ENCODE results near the gene POP4. TPM values are rescaled to one million over a fixed set of nuclear protein-coding genes. Genes with fewer than 3 reads are reported as not detected.
"Not testable (repeated sequence)": the region's sequence is repeated elsewhere in the genome, so short reads cannot be mapped to it uniquely, and the experiment has no call there.

The POP4 gene, protein sequence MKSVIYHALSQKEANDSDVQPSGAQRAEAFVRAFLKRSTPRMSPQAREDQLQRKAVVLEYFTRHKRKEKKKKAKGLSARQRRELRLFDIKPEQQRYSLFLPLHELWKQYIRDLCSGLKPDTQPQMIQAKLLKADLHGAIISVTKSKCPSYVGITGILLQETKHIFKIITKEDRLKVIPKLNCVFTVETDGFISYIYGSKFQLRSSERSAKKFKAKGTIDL
- total RNA-seq, result 52.6 and 52.7 TPM in 2 replicates
- long read RNA-seq, transcript POP4-202 (7 exons, 3,385 nt), result major isoform, 65 of 80 reads
- long read RNA-seq, partial matches to known transcripts, result 1 of 80 reads
- long read RNA-seq, other reads (novel, unspliced or antisense), result 14 of 80 reads

DNA sequence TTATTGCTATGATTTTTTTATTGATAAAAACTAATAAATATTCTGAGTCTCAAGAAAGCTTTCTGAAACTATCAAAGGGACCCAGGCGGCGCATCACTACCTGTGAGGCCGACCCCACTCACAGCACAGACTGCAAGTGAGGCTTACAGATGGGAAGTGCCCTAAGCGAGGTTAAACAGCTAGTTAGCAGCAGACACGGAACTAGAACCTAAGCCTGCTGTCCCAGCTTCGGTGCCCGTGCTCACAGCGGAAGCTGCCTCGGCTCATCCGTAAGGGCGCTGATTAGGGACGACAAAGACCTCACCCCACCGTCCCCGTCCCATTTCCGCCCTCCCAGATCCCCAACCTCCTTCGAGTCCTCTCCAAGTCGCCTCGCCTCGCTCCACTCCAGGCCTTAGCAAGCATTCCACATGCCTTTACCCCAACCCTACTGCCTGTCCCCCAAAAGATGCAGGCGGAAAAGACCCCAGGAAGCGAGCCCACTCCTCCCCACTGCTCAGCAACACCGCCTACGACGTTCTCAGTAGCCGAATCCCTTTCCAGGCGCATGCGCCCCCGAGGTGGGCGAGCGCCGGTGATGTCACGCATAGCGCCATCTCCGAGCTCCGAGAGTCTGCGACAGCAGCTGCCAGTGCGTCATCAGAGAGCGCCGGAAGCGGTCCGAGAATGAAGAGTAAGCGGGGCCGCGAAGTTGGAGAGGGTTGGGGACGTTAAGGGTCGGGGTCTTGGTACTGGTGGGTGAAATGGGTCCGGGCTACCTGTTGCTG, at the start of gene POP4:
Gene POP4 (plus strand): TSS at position 631 of the 767 bp plus-strand sequence. CDS start 36 bp downstream, at position 667.
- H3K4me3 Mint-ChIP-seq (ENCODE audit: low read depth), result peak within 1 kb of the TSS; percentile 100
- H3K36me3 Mint-ChIP-seq (ENCODE audit: insufficient read depth), result peaks cover 3% of the 10 kb centered on the region
- TF ChIP-seq, protein P1, sequence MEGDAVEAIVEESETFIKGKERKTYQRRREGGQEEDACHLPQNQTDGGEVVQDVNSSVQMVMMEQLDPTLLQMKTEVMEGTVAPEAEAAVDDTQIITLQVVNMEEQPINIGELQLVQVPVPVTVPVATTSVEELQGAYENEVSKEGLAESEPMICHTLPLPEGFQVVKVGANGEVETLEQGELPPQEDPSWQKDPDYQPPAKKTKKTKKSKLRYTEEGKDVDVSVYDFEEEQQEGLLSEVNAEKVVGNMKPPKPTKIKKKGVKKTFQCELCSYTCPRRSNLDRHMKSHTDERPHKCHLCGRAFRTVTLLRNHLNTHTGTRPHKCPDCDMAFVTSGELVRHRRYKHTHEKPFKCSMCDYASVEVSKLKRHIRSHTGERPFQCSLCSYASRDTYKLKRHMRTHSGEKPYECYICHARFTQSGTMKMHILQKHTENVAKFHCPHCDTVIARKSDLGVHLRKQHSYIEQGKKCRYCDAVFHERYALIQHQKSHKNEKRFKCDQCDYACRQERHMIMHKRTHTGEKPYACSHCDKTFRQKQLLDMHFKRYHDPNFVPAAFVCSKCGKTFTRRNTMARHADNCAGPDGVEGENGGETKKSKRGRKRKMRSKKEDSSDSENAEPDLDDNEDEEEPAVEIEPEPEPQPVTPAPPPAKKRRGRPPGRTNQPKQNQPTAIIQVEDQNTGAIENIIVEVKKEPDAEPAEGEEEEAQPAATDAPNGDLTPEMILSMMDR (IDR thresholded peaks at IDR 0.05; ENCODE audit: unreplicated experiment), result no peak
- peaks cover 12% of the 10 kb centered on the region for H3K4me1 Mint-ChIP-seq (ENCODE audit: low read depth)
- DNase-seq (ENCODE audit: low spot score, unreplicated experiment), result peak; percentile 91
- peak within 1 kb of the TSS; percentile 99 for H3K27ac Mint-ChIP-seq
- H3K9me3 Mint-ChIP-seq (ENCODE audit: low read depth), result no peaks in the 10 kb centered on the region
- no peaks in the 10 kb centered on the region for H3K27me3 Mint-ChIP-seq

DNA sequence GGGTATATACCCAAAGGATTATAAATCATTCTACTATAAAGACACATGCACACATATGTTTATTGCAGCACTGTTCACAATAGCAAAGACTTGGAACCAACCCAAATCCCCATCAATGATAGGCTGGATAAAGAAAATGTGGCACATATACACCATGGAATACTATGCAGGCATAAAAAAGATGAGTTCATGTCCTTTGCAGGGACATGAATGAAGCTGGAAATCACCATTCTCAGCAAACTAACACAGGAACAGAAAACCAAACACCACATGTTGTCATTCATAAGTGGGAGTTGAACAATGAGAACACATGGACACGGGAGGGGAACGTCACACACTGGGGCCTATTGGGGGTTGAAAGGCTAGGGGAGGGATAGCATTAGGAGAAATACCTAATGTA, 47.0 kb upstream of the POP4 start:
- H3K4me1 Mint-ChIP-seq (ENCODE audit: low read depth); H3K4me3 Mint-ChIP-seq (ENCODE audit: low read depth); DNase-seq (ENCODE audit: low spot score, unreplicated experiment); H3K36me3 Mint-ChIP-seq (ENCODE audit: insufficient read depth); H3K27ac Mint-ChIP-seq: not testable (repeated sequence)
- Mint-ChIP-seq H3K9me3 (ENCODE audit: low read depth) (peaks cover 25% of the 10 kb centered on the region), H3K27me3 (peaks cover 36% of the 10 kb centered on the region)

DNA sequence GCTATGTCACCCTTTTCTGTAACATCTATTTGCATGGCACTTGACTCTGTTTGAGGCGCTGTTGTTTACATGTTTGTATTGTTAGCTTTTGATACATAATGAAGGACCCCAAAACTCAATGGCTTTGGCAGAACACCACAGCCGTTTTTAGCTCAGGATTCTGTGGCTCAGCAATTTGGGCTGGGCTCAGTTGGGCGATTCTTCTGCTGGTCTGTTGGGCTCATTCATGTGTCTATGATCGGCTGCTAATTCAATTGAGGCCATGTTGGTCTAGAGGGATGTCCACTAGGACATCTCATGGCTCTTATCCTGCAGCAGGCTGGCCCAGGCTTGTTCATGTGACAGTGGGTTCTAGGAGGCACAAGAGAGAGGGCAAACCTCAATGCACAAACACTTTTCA, 46.3 kb upstream of the POP4 start:
- H3K36me3 Mint-ChIP-seq (ENCODE audit: insufficient read depth), result no peaks in the 10 kb centered on the region
- H3K4me1 Mint-ChIP-seq (ENCODE audit: low read depth), result no peaks in the 10 kb centered on the region
- H3K27ac Mint-ChIP-seq, result no peak overlapping the region
- peaks cover 35% of the 10 kb centered on the region for H3K27me3 Mint-ChIP-seq
- no peak overlapping the region for H3K4me3 Mint-ChIP-seq (ENCODE audit: low read depth)
- TF ChIP-seq, protein P1 (IDR thresholded peaks at IDR 0.05; ENCODE audit: unreplicated experiment), result no peak
- peaks cover 19% of the 10 kb centered on the region for H3K9me3 Mint-ChIP-seq (ENCODE audit: low read depth)
- no peak for DNase-seq (ENCODE audit: low spot score, unreplicated experiment)

DNA sequence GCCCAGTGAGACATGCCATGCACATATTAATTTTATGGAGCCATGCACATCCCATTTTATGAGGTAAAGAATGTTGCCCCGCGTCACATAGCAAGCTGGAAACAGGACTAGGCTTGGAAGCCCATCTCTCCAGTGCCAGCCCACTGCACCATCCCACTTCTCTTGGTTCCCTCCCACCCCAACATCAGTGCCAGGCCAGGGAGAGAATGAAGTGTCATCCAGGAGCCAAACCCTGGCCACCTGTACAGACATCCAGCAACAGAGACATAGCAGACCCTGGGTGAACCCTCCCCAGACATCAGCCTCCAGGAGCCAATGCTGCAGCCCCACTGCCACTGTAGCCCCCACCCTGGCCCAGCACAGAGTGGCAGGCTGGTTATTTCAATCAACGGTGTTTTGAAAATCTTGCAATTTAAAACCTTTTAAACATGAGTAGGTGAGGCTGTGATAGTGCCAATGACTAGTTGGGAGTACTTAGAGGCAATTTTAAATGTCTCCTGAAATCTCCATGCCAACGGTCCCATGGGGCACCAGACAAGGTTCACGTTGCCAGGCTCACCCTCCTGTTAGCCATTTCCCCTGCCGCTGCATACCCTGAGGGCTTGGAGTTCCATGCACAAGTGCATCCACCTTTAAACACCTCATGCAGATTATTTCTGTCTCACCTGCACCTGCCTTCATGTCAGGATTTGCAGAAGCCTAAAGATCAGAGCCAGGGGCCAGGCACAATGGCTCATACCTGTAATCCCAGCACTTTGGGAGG, 45.6 kb upstream of the POP4 start:
- no peaks in the 10 kb centered on the region for H3K36me3 Mint-ChIP-seq (ENCODE audit: insufficient read depth)
- no peaks in the 10 kb centered on the region for H3K4me1 Mint-ChIP-seq (ENCODE audit: low read depth)
- TF ChIP-seq, protein P1 (IDR thresholded peaks at IDR 0.05; ENCODE audit: unreplicated experiment), result no peak
- peaks cover 12% of the 10 kb centered on the region for H3K9me3 Mint-ChIP-seq (ENCODE audit: low read depth)
- DNase-seq (ENCODE audit: low spot score, unreplicated experiment), result no peak
- H3K27me3 Mint-ChIP-seq, result peaks cover 35% of the 10 kb centered on the region
- H3K27ac Mint-ChIP-seq, result no peak overlapping the region
- no peak overlapping the region for H3K4me3 Mint-ChIP-seq (ENCODE audit: low read depth)

DNA sequence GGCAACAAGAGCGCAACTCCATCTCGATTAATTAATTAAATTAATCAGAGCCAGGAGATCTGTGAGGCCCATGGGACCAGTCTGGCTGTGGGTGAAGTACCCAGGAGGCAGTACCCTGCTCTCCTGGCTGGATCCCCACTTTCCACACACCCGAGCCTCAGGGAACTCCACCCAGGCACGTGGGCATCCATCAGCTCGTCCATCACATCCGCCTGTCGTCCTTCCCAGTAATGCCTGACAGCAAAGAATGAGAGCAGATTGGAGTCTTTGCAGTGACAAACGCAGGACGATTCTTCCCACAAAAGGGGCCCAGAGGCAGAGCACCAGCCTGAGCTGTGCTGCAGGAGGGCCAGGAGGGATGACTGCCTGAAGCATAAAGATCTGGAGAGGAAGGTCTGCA, 44.5 kb upstream of the POP4 start:
- no peaks in the 10 kb centered on the region for H3K4me1 Mint-ChIP-seq (ENCODE audit: low read depth)

More for the DNA sequence above, 44.5 kb upstream of the POP4 start:
- no peak for DNase-seq (ENCODE audit: low spot score, unreplicated experiment)
- Mint-ChIP-seq H3K36me3 (ENCODE audit: insufficient read depth) (no peaks in the 10 kb centered on the region), H3K9me3 (ENCODE audit: low read depth) (peaks cover 12% of the 10 kb centered on the region), H3K4me3 (ENCODE audit: low read depth) (no peak overlapping the region), H3K27me3 (peaks cover 30% of the 10 kb centered on the region), H3K27ac (no peak overlapping the region)
- TF ChIP-seq, protein P1 (IDR thresholded peaks at IDR 0.05; ENCODE audit: unreplicated experiment), result no peak

All from progenitor cell of endocrine pancreas (in vitro differentiated cells).